ENCODE data around the gene ADAM22. TPM values are rescaled to one million over a fixed set of nuclear protein-coding genes. Genes with fewer than 3 reads are reported as not detected.

The ADAM22 gene
- total and polyA plus RNA-seq, 2 experiments from 2014 or later, result 2.7 to 18.7 TPM

DNA sequence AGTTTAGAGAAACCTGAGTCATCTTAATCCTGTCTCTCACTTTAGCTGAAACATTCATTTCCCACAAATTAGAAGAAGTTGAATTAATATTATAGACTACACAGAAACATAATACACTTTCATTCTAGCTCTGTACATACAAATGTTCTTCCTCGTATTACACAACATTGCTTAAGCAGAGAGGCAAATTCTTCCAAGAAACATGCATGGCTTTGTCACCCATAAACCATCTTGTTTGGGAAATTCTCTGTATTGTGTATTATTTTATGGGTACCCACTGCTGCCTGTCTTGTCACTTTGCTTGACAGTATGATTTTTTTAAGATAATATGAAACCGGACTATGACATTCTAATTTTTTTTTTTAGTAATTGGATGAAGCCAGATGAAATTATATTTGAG, 181.8 kb downstream of the ADAM22 start:
- Mint-ChIP-seq H3K4me1 (peaks cover 16% of the 10 kb centered on the region), H3K36me3 (ENCODE audit: low read depth) (no peaks in the 10 kb centered on the region), H3K27ac (no peak overlapping the region; the same call in 1 of the 2 replicates), H3K27me3 (ENCODE audit: insufficient read depth, low read depth, poor library complexity) (peaks cover 1% of the 10 kb centered on the region), H3K9me3 (no peaks in the 10 kb centered on the region), H3K4me3 (no peak overlapping the region)
- Histone ChIP-seq H4K20me1 (replicated peaks; ENCODE audit: insufficient read depth) (no peaks in the 10 kb centered on the region), H3K27me3 (ENCODE audit: insufficient read depth) (no peaks in the 10 kb centered on the region), H3K9me2 (ENCODE audit: insufficient read depth) (no peaks in the 10 kb centered on the region), H2AFZ (no peak overlapping the region), H3K4me3 (no peak overlapping the region), H3K79me2 (replicated peaks; ENCODE audit: insufficient read depth) (no peaks in the 10 kb centered on the region), H3F3A (replicated peaks; ENCODE audit: low read depth) (no peaks in the 10 kb centered on the region), H3K27ac (ENCODE audit: low read depth) (no peak overlapping the region), H3K4me2 (no peak overlapping the region), H3K36me3 (ENCODE audit: insufficient read depth) (no peaks in the 10 kb centered on the region), H3K4me1 (ENCODE audit: insufficient read depth) (peaks cover 7% of the 10 kb centered on the region; the same call in 1 of the 2 replicates)
- DNase-seq (ENCODE audit: low spot score) (no peak), ATAC-seq (no peak)
- no peak for TF ChIP-seq ZNF114 (CRISPR knock-in tag; IDR thresholded peaks at IDR 0.05)
- no peak for TF ChIP-seq ZNF331 (CRISPR knock-in tag; IDR thresholded peaks at IDR 0.05; ENCODE audit: low read depth)
- TF ChIP-seq, protein P1, sequence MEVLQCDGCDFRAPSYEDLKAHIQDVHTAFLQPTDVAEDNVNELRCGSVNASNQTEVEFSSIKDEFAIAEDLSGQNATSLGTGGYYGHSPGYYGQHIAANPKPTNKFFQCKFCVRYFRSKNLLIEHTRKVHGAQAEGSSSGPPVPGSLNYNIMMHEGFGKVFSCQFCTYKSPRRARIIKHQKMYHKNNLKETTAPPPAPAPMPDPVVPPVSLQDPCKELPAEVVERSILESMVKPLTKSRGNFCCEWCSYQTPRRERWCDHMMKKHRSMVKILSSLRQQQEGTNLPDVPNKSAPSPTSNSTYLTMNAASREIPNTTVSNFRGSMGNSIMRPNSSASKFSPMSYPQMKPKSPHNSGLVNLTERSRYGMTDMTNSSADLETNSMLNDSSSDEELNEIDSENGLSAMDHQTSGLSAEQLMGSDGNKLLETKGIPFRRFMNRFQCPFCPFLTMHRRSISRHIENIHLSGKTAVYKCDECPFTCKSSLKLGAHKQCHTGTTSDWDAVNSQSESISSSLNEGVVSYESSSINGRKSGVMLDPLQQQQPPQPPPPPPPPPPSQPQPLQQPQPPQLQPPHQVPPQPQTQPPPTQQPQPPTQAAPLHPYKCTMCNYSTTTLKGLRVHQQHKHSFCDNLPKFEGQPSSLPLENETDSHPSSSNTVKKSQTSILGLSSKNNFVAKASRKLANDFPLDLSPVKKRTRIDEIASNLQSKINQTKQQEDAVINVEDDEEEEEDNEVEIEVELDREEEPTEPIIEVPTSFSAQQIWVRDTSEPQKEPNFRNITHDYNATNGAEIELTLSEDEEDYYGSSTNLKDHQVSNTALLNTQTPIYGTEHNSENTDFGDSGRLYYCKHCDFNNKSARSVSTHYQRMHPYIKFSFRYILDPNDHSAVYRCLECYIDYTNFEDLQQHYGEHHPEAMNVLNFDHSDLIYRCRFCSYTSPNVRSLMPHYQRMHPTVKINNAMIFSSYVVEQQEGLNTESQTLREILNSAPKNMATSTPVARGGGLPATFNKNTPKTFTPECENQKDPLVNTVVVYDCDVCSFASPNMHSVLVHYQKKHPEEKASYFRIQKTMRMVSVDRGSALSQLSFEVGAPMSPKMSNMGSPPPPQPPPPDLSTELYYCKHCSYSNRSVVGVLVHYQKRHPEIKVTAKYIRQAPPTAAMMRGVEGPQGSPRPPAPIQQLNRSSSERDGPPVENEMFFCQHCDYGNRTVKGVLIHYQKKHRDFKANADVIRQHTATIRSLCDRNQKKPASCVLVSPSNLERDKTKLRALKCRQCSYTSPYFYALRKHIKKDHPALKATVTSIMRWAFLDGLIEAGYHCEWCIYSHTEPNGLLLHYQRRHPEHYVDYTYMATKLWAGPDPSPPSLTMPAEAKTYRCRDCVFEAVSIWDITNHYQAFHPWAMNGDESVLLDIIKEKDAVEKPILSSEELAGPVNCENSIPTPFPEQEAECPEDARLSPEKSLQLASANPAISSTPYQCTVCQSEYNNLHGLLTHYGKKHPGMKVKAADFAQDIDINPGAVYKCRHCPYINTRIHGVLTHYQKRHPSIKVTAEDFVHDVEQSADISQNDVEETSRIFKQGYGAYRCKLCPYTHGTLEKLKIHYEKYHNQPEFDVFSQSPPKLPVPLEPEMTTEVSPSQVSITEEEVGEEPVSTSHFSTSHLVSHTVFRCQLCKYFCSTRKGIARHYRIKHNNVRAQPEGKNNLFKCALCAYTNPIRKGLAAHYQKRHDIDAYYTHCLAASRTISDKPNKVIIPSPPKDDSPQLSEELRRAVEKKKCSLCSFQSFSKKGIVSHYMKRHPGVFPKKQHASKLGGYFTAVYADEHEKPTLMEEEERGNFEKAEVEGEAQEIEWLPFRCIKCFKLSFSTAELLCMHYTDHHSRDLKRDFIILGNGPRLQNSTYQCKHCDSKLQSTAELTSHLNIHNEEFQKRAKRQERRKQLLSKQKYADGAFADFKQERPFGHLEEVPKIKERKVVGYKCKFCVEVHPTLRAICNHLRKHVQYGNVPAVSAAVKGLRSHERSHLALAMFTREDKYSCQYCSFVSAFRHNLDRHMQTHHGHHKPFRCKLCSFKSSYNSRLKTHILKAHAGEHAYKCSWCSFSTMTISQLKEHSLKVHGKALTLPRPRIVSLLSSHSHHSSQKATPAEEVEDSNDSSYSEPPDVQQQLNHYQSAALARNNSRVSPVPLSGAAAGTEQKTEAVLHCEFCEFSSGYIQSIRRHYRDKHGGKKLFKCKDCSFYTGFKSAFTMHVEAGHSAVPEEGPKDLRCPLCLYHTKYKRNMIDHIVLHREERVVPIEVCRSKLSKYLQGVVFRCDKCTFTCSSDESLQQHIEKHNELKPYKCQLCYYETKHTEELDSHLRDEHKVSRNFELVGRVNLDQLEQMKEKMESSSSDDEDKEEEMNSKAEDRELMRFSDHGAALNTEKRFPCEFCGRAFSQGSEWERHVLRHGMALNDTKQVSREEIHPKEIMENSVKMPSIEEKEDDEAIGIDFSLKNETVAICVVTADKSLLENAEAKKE (CRISPR knock-in tag; IDR thresholded peaks at IDR 0.05), result no peak
- TF ChIP-seq, protein P2, sequence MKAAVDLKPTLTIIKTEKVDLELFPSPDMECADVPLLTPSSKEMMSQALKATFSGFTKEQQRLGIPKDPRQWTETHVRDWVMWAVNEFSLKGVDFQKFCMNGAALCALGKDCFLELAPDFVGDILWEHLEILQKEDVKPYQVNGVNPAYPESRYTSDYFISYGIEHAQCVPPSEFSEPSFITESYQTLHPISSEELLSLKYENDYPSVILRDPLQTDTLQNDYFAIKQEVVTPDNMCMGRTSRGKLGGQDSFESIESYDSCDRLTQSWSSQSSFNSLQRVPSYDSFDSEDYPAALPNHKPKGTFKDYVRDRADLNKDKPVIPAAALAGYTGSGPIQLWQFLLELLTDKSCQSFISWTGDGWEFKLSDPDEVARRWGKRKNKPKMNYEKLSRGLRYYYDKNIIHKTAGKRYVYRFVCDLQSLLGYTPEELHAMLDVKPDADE (IDR thresholded peaks at IDR 0.05), result no peak
- no peak for TF ChIP-seq CREB1 (CRISPR knock-in tag; IDR thresholded peaks at IDR 0.05; ENCODE audit: low read depth)
- TF ChIP-seq, protein P3, sequence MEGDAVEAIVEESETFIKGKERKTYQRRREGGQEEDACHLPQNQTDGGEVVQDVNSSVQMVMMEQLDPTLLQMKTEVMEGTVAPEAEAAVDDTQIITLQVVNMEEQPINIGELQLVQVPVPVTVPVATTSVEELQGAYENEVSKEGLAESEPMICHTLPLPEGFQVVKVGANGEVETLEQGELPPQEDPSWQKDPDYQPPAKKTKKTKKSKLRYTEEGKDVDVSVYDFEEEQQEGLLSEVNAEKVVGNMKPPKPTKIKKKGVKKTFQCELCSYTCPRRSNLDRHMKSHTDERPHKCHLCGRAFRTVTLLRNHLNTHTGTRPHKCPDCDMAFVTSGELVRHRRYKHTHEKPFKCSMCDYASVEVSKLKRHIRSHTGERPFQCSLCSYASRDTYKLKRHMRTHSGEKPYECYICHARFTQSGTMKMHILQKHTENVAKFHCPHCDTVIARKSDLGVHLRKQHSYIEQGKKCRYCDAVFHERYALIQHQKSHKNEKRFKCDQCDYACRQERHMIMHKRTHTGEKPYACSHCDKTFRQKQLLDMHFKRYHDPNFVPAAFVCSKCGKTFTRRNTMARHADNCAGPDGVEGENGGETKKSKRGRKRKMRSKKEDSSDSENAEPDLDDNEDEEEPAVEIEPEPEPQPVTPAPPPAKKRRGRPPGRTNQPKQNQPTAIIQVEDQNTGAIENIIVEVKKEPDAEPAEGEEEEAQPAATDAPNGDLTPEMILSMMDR (conservative IDR thresholded peaks at IDR 0.05; ENCODE audit: low read depth in 2 of 2), result no peak
- TF ChIP-seq NANOG (IDR thresholded peaks at IDR 0.05; ENCODE audit: borderline replicate concordance), result no peak
- TF ChIP-seq JUNB (IDR thresholded peaks at IDR 0.05; ENCODE audit: unreplicated experiment), result no peak

Data from GM23338 (cell line).